MM.1S (cell line): ENCODE measurements around the gene BORCS8.

Experiments used
- CTCF ChIP-seq: fragments of 300-600 bp; sonication (generic); IDR thresholded peaks from 2 replicates; pipeline ENCODE4 v1.5.1; 2016; ENCODE audit warnings: antibody characterized with exemption, low read length, mixed read lengths
- EZH2 ChIP-seq: fragments of 300-600 bp; sonication (generic); optimal IDR thresholded peaks from 2 replicates; pipeline ENCODE3; 2017; ENCODE audit warnings: low read depth, mild to moderate bottlenecking, antibody characterized with exemption, low read length, mixed read lengths
- EZH2phosphoT487 ChIP-seq: fragments of 300-600 bp; sonication (generic); IDR thresholded peaks from 2 replicates; pipeline ENCODE4 v1.6.1; 2018; ENCODE audit warnings: antibody characterized with exemption, low read length

- TF ChIP-seq CTCF = no peak
- TF ChIP-seq EZH2 = no peak
- TF ChIP-seq EZH2phosphoT487 = no peak
Observed at GRCh38 chr19:19193926-19194325, 2.0 kb upstream of the BORCS8 start.
